NCI-H1092 treated with DMSO at 0.1 percent for 48 hours (cell line): Measurements from ENCODE around the gene PRKCZ.
"Not testable (repeated sequence)": the region's sequence is repeated elsewhere in the genome, so short reads cannot be mapped to it uniquely, and the experiment has no call there.

ENCODE experiments used
- DNase-seq: peaks from one replicate; lab custom pipeline; 2025; lab: John Stamatoyannopoulos, UW

The PRKCZ gene

GRCh38 chr1:2085080-2085479, 34.9 kb downstream of the PRKCZ start:
- DNase-seq: no peak

- no peak for DNase-seq
These were observed 36.4 kb downstream of the PRKCZ start for GRCh38 chr1:2086446-2087078.

- no peak for DNase-seq
These were observed 37.6 kb downstream of the PRKCZ start for GRCh38 chr1:2087766-2088165.

GRCh38 chr1:2088458-2088857, 38.2 kb downstream of the PRKCZ start:
- DNase-seq: no peak

- DNase-seq: no peak
These were observed 38.8 kb downstream of the PRKCZ start for GRCh38 chr1:2089051-2089450.

GRCh38 chr1:2090216-2090890, 40.1 kb downstream of the PRKCZ start:
- DNase-seq: no peak

GRCh38 chr1:2091611-2092604, 41.7 kb downstream of the PRKCZ start:
- DNase-seq: no peak

- DNase-seq: no peak
These were observed 42.8 kb downstream of the PRKCZ start for GRCh38 chr1:2093055-2093454.

GRCh38 chr1:2093636-2094035, 43.4 kb downstream of the PRKCZ start:
- DNase-seq: no peak

GRCh38 chr1:2094269-2095158, 44.3 kb downstream of the PRKCZ start:
- DNase-seq: not testable (repeated sequence)

GRCh38 chr1:2095394-2095793, 45.2 kb downstream of the PRKCZ start:
- no peak for DNase-seq

- no peak for DNase-seq
These were observed 45.9 kb downstream of the PRKCZ start for GRCh38 chr1:2095981-2096736.

GRCh38 chr1:2097386-2098300, 47.4 kb downstream of the PRKCZ start:
- no peak for DNase-seq

GRCh38 chr1:2098301-2098698, 48.1 kb downstream of the PRKCZ start:
- DNase-seq: no peak

GRCh38 chr1:2098839-2099785, 48.9 kb downstream of the PRKCZ start:
- no peak for DNase-seq

GRCh38 chr1:2099886-2100779, 49.9 kb downstream of the PRKCZ start:
- DNase-seq: no peak

GRCh38 chr1:2100780-2101108, 50.5 kb downstream of the PRKCZ start:
- DNase-seq: no peak

- no peak for DNase-seq
These were observed 51.3 kb downstream of the PRKCZ start for GRCh38 chr1:2101531-2101930.
